Islet precursor cell (in vitro differentiated cells): ENCODE measurements around the gene METTL8.

Experiments
- DNase-seq: peaks from one replicate; pipeline ENCODE4 v3.0.0-alpha.2; 2018

METTL8 gene, protein sequence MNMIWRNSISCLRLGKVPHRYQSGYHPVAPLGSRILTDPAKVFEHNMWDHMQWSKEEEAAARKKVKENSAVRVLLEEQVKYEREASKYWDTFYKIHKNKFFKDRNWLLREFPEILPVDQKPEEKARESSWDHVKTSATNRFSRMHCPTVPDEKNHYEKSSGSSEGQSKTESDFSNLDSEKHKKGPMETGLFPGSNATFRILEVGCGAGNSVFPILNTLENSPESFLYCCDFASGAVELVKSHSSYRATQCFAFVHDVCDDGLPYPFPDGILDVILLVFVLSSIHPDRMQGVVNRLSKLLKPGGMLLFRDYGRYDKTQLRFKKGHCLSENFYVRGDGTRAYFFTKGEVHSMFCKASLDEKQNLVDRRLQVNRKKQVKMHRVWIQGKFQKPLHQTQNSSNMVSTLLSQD

DNA sequence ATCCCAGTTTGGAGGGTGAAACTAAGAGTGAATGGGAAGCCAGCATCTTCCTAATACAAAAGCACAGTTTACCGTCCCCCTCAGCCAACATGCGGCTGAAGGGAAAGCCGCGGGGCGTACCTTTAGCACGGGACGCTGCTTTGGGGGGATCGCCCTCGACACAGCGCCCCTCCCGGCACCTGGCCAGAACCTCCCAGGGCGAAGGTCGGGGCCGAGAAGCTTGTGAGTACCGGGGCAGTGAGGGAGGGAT, at the start of gene METTL8:
Gene METTL8 (minus strand): TSS at position 228 of the 250 bp plus-strand sequence. CDS start 41,805 bp downstream, outside the sequence.
- no peak for DNase-seq

DNA sequence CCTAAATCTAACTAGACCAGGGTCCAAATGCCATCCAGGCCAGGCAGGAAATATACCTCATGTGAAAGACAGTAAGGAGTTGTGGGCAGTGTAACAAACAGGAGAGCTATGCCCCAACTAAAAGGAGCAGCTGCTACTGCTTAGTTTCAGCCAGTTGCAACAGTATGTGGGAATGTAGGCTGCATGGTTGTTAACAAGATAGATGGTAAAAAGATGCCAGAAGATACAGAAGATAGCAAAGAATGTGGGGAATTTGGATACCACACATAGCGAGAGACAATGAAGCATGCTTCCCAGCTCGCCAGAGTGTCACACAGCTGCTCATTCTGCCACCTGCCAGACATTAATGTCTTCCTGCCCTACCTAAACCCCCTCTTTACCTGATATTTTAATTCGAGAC, 49.1 kb upstream of the METTL8 start:
- DNase-seq, result peak; percentile 78

DNA sequence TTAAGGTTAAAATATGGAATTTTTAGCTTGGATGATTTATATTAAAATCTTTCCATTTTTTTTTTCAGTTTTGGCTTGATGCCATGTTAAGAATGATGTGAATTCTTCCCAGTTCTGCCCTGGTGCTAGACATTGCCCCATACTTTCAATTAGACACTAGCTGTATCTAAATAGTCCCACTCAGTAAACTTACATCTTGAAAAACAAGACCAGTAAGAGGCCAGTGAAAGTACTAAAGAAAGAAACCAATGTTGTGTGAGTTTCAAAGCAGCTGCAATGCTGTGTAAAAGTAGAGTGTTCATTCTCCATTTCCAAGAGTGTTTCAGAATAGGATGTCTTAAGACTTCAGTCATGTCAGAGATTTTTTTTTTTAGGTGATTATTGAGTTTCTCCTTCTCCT, 48.5 kb upstream of the METTL8 start:
- no peak for DNase-seq

DNA sequence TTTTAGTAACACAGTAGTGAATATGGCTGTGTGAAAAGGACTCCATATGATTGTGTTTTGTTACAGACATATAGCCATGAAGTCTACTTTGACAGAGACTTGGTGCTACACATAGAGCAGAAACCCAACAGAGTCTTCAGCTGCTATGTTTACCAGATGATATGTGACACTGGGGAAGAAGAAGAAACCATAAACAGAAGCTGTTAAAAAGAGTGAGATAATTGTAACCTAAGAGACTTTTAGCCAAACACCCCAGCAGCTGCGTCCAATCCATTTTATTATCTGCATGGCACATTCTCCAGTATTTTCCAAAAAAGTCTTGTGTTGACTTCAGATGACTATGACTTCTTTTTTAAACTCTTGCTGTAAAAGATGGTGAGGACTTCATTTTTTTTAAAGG, 47.1 kb upstream of the METTL8 start:
- no peak for DNase-seq

DNA sequence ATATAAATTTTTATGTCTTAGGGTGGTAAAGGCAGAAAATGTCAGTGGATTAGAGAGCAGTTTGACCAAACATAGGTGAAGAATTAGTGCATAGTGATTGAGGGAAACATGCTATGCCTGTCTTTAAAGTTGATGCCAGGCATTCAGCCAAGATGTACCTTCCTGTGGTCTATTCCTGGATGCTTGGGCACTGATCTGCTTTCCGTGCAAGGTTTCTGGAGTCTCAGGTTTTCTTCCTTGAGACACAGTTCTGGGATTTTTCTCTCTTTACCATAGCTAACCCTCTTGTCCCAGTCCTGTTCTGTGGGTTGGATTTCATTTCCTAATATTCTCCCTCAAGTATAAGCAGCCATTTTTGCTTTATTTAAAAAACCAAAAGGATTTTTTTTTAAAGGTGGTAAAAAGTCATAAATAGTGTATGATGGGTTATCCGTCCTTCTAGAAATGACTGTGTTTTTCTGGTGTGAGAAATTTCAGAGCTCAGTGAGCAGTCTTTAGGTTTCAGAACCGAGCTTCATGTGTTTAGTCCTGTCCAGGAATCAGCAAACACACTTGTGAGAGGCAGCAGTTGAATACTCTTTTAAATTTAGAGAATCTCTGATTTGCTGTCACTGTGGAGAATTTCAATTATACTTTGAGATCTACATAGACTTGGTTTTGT, 45.5 kb upstream of the METTL8 start:
- no peak for DNase-seq

DNA sequence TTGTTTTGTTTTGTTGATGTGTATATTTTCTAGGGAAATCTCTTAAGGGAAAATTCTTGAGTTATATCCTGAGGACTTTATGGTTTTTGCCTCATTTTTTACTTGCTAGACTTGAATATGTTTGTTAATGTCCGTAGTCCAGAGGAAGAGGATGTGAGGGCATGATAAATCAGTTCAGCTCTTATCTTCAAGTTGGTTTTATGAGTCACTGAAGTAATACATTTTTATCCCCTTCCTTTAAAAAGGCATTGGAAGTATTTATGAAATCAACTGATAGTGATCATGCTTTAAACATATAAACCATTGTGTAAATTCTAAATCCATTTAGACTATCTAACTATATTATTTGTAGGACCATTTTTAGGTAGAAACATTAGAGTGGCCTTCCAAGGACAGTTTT, 44.6 kb upstream of the METTL8 start:
- DNase-seq, result no peak

DNA sequence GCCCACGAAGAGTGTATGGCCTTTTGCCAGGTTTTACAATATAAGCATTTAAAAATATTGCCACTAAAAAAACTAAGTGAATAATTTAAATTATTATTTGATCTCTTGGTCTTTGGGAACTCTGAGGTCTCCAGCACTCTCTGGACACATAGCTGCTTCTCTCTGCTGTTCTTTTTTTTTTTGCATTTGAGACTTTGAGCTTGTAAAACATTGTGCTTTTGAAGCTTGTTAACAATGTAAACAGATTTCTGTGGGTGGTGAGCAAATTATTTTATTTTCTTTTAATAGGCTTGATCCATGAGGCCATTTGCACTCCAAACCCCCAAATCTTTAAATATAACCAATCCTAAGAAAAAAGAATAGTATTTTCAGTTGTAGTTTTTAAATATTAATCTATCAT, 42.2 kb upstream of the METTL8 start:
- DNase-seq, result no peak

DNA sequence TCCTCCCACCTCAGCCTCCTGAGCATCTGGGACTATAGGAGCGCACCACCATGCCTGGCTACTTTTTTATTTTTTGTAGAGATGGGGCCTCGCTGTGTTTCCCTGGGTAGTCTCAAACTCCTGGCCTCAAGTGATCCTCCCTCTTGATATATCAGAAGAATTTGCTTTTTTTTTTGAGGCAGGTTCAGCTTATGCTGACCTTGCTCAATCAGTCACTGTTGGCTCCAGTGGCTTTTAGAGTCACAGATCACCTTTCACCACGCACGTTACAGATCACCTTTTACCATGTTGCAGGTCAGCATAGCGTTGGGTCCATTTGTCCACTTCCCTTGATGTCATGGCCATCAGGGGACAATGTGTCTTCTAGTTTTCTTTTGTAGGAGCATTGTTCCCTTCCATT, 36.3 kb upstream of the METTL8 start:
- DNase-seq, result no peak

DNA sequence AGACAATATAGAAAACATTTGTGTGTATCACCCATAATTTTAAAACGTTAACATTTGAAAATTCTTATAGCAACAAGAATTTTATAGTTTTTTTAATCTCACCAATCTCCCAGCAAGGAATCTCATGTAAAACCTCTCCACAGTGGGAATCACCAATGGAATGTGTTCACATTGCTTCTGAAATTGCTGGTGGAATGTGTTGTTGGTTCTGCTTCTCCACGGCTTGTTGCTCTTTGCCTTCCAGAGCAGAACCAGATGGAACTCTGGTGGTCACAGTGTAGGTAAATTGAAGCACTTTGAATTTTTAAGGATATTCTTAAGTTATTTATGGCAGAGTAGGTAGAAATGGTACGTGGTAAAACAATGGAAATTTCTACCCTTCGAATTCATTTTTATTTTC, 35.4 kb upstream of the METTL8 start:
- no peak for DNase-seq

DNA sequence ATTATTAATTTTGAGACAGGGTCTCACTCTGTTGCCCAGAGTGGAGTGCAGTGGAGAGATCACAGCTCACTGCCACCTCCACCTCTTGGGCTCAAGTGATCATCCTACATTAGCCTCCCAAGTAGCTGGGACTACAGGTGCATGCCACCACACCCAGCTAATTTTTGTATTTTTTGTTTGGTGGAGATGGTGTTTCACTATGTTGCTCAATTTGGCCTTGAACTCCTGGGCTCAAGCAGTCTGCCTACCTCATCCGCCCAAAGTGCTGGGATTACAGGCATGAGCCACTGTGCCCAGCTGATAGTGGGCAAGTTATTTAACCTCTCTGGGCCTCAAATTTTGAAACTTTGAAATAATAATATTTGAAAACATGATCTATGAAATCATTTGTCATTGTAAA, 26.7 kb upstream of the METTL8 start:
- no peak for DNase-seq

DNA sequence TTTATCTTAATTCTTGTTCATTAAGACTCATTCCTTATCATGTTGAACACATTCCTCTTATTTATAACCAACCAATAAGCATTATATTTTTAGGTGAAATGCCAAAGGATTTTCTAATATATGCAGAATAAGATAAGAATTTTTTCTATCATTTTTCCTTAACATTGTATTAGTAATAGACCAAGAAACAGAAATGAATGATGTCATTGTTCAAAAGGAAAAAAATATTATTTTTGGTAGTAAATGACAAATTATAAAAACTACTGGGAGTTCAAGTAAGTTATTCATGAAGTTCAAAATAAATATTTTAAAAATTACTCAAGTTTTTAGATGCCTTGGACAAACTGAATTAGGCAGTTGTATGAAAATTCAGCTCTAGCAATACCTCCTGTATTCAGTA, 25.7 kb upstream of the METTL8 start:
- DNase-seq, result no peak

DNA sequence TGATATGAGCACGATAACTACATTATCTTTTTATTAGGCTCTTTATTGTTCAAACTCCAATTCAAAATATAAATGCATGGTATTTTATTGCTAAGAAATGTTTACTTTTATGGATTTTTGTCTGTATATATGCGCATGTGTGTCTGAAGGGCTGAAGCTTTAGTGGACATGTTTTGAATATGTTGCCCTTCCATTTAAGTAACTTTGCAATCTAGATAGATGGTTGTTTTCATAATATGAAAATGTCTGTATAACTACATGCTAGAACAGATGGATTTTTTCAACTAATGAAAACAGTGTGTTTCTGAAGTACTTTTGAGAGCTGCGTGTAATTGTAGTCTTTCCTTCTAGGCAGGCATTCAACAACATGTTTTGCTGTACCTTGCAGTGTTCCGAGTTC, 19.0 kb upstream of the METTL8 start:
- DNase-seq, result no peak

DNA sequence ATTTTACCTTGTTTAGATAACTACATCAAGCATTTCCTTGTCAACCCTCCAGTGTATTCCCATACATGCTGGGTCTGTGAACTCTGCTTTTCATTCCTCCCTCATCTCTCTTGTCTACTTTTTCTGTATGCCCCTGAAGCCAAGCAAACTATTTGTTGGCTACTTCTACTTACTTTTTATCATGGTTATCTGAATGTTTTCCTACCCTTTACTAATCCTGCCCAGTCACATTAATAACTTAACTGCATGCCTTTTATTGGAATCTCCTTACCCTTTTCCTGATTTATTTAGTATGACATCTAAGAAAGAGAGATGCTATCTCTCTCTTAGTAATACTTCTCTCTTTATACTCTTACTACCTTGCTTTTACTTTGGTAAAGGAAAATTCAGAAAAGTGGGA, 17.3 kb upstream of the METTL8 start:
- DNase-seq, result no peak

DNA sequence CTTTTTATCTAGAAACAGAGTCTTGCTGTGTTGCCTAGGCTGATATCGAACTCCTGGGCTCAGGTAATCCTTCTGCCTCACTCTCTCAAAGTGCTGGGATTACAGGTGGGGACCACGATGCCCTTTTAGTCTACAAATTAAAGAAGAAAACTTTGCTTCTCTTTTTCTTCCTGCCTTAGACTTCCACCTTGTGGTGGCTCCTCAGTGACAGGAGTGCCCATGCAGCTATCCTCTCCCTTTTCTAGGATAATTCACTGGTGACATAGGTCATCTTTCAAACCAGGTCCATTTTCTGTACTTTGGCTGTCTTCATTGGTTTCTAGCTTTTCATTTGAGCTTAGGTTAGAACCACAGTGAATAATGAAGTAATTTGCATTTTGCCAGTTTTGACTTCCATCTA, 13.9 kb upstream of the METTL8 start:
- DNase-seq, result no peak

DNA sequence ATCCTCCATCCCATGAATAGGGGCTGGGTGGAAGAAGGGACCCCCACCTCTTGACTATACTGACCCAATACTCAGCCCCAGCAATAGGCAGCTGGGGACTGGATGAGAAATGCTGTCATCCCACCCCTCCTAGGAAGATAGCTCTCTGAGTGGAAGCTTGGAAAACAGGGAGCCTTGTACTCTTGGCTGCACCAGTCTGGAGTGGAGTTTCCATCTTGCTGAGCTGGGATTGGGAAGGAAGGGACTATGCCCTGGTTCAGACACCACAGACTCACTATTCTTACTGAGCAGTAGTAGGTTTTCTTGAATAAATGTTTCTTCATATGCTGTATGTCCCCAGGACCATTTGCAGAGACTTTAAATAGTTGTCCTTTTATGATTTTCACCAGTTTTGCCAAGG, 7.7 kb upstream of the METTL8 start:
- DNase-seq, result no peak

DNA sequence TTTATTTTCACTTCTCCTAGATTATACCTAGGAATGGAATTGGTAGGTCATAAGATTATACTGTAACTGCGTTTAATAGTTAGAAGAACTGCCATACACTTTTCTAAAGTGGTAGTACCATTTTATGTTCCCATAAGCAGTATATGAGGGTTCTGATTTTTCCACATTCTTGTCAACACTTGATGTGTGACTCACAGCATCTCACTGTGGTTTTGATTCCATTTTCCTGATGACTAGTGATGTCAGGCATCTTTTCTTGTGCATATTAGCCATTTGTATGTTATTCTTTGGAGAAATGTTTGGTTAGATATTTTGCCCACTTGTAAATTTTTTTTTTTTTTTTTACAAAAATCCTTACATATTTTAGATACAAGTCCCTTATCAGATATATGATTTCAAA, 2.5 kb upstream of the METTL8 start:
- DNase-seq, result no peak

DNA sequence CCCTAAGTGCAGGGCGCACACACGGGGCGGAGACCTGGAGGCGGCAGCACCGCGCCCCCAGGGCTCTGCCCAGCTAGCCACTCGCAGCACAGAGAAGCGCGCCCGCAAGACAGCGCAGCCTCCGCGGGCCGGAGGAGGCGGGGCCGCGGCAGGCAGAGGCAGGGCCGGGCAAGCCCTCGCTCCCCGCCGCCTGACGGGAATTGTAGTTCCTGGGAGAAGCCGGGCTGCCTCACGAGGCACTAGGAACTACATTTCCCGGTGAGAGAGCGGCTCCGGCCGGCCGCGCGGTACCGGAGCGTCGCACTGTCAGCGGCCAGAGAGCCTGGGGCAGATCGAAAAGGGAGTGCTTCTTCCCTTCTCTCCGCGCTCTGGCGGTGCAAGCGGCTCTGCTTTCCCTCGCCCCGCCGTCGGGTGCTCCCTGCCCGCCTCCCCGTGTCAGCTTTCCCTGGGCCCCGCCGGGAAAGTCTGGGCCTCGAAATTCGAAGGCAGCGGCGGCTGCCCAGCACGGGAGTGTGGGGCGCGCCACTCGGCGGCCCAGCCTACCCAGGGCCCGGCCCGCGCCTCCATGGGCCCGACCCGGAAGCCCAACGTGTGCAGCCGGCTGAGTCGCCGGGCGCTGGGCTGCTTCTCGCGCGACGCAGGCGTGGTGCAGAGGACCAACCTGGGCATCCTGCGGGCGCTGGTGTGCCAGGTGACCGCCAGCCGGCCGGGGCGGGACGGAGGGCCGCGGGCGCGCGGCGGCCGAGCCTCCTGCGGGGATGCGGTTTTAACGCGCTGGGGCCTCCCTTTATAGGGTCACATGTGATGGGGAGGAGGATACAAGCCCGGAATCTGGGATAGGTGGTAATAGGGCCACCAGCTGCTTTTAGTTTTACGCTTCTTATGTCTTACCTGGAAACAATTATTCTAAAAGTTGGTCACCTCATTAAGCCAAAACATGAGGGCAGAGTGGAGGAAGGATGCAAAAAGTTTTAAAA, 511 bp upstream of the METTL8 start, which contains the start of gene DCAF17:
Gene DCAF17 (plus strand): TSS at position 214 of the 977 bp plus-strand sequence. CDS start 352 bp downstream, at position 566.
- peak; percentile 99 for DNase-seq

DNA sequence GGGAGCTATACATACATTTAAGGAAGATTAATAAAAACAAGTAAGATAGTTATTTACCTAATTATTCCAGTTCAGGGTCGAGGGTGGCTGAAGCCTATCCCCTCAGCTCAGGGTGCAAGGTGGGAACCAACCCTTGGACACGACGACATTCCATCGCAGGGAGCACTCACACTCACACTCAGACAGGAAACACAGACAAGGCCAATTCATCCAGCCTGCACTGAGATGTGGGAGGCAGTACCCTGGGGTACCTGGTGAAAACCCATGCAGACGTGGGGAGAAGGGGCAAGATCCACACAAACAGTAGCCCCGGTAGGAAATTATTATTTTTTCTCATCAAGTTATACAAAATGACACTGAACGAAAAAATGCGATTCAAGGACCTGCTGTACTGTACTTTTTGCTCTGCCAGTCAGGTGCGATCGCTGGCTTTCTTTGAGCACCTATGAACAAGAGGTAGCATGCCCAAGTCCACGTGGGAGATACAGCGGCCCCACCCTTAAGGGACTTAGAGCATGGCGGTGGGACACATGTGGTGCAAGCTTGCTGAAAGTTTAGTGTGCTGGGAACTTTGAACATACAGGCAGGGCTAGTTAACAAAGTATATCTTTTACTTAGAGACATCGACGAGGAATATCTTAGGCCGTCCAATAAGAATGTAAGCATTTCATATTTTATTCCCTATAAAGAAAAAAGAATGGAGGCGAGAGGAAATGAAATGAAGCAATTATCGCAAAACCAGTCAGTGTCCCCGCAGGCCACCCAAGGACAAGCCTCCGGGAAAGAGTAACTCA, 624 bp downstream of the METTL8 start:
- DNase-seq, result peak; percentile 72

DNA sequence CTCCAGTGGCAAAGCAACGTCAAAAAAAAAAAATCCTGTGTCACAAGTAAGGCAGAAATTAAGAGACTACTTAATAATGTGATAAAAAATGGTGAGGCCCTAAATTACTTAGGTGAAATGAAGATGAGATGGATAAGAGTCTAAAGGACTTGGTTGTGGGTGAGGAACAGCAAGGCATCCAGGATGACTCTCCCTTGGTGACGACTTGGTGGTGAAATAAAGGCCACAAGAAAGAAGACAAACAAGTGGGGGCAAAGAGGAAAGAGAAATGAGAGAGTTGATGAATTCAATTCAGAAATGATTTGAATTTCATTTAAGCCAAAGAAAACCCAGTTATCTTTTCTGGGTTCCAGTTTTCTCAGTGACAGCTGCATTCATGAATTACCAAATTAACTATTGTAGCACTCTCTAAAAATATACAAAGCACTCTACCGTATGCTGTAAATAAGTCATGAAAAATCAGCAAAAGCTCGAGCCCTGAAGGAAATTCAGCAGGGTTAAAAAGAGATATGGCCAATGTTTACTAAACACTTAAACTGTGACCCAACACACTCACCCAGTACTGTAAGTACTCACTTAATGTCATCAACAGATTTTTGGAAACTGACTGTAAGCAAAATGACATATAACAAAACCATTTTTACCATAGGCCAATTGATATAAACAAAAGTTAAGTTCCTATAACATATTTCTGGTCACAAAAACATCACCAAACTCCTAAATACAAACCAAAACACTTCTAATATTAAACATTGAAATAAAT, 1.4 kb downstream of the METTL8 start:
- no peak for DNase-seq

DNA sequence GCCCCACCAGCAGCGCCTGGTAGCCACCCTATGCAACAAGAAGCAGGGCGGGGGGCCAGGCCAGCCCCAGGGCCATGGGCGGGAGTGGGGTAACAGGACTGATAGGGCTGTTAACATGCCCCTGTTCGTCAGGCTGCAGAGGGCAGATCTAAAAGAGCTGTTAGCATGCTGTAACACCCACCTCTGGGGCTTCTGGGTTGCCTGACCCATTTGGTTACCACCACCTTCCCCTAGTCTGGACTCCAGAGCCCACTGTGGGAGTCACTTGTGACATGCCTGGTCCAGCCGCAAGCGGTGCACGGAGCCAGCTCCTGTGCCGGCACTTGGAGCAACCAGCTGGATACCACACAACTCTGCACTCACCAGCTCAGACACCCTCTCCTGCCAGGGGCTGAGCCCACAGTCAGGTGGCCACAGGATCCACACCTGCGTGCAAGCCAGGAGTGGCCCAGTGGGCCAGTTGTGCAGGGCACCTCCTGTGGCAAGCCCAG, 2.1 kb downstream of the METTL8 start:
- DNase-seq, result peak; percentile 54

DNA sequence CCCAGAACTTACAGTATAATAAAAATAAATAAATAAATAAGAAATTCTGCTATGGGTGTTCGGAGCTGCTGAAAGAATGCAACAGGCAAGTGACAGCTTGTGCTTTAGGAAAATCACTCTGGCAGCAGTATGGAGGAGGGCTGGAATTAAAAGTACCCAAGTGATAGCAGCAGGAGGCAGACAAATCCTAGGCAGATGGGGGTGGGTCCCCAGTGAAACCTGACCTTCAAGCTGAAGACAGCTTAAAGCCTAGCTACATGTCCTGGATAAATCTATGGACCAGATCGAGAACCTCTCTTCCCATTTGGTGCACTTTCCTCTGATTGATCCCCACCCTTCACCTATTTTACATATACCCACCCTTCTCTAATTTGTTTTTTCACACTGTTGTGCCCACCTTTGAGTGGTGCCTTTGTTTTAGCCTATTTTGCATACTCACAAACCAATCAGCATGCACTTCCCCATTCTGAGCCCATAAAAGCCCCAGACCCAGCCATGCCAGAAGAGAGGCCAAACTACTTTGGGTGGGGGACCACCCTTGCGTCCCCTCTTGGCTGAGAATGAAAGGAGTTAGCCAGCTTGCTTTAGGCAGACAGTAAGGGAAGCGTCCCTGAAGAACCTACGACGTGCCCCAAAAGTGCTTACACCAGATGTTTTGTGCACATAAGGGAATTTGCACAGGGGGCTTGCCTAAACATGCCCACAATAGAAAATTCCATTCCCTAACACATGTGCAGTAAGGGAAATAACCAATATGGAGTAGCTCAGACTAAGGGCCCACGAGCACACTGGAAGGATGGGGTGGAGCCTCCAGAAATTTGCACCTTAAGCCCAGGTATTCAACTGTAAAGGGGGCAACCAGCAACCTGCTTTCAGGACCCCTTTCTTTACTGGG, 3.0 kb downstream of the METTL8 start:
- DNase-seq, result no peak
